Gastrocnemius medialis (tissue), 4 donors: ENCODE results near the gene OSM. TPM values are rescaled to one million over a fixed set of nuclear protein-coding genes. Genes with fewer than 3 reads are reported as not detected.

ENCODE experiments used
- ATAC-seq, 2 donors: fragments of 150-250 bp; one replicate each; pipeline ENCODE4 v1.9.1; 2016
- DNase-seq, 2 donors: peaks; one replicate each; pipeline ENCODE4 v3.0.0-alpha.2; 2019
- H3K27ac ChIP-seq, 4 donors: fragments of 200-600 bp; sonication (generic); 1 replicate in 1 of 4; 2 replicates in 3 of 4; pipeline ENCODE4 v1.5.1; 2016 to 2018; ENCODE audit warnings: mild to moderate bottlenecking in 2 of 4, moderate library complexity in 1 of 4
- H3K27me3 ChIP-seq, 3 donors: fragments of 200-600 bp; sonication (generic) in 2 of 3; 1 replicate in 1 of 3; 2 replicates in 2 of 3; pipeline versions ENCODE4 v1.5.1 to v1.6.0; 2016 to 2019; ENCODE audit warnings: mild to moderate bottlenecking in 1 of 3, moderate library complexity in 1 of 3
- H3K36me3 ChIP-seq, 2 donors: fragments of 200-600 bp; sonication (generic) in 1 of 2; one replicate each; pipeline ENCODE4 v1.5.1; 2017 to 2018
- H3K4me1 ChIP-seq, 2 donors: fragments of 200-600 bp; sonication (generic) in 1 of 2; one replicate each; pipeline ENCODE4 v1.5.1; 2016 to 2017; ENCODE audit warnings: mild to moderate bottlenecking in 2 of 2
- H3K4me3 ChIP-seq, 4 donors: fragments of 200-600 bp; sonication (generic) in 3 of 4; 1 replicate in 1 of 4; 2 replicates in 3 of 4; pipeline ENCODE4 v1.5.1; 2016 to 2019; ENCODE audit warnings: mild to moderate bottlenecking in 2 of 4
- H3K9me3 ChIP-seq, 3 donors: fragments of 200-600 bp; sonication (generic) in 2 of 3; 1 replicate in 1 of 3; 2 replicates in 2 of 3; pipeline ENCODE4 v1.5.1; 2016 to 2019
- CTCF ChIP-seq, 5 experiments: fragments of 450-650 bp in 3 of 5; fragments of 200-600 bp in 2 of 5; sonication (generic) in 2 of 5; IDR thresholded peaks in 4 of 5; conservative IDR thresholded peaks in 1 of 5; 1 replicate in 4 of 5; 2 replicates in 1 of 5; pipeline ENCODE4 v1.5.1; 2016 to 2019; ENCODE audit warnings: antibody characterized with exemption in 5 of 5, mild to moderate bottlenecking in 3 of 5, moderate library complexity in 3 of 5
- POLR2A ChIP-seq, 2 donors: fragments of 450-650 bp; IDR thresholded peaks; one replicate each; pipeline ENCODE4 v1.6.1; 2017; ENCODE audit warnings: antibody characterized with exemption in 2 of 2, mild to moderate bottlenecking in 2 of 2, moderate library complexity in 2 of 2
- in situ Hi-C, 4 donors: fragments of 200-750 bp; cut with MboI; loops; one replicate each; pipeline versions ENCODE4 v1.15.0 to v1.8.0; 2017; ENCODE audit warnings: low sequenced_read_pairs in 4 of 4
- intact Hi-C: fragments of 100-400 bp; cut with DNase I; formaldehyde crosslinking; loops from one replicate; pipeline ENCODE4 v1.15.1; 2023; ENCODE audit warnings: low total_unique reads
- total RNA-seq, 4 donors: library from RNA; depleted of rRNA; stranded (reverse); fragments of >200 nt; gene quantifications; one replicate each; pipeline versions ENCODE4 v1.1.0 to v1.2.3, GENCODE V29; 2016

Gene OSM
- total RNA-seq, 4 donors from 2014 or later: 0.53 TPM; not detected in 3

- H3K27ac ChIP-seq: no peak overlapping the region
- in situ Hi-C loops (no loop called here), intact Hi-C loops (no loop called here)
- TF ChIP-seq POLR2A (IDR thresholded peaks at IDR 0.05) (no peak), CTCF (IDR thresholded peaks at IDR 0.05 in 4 of 5, conservative IDR thresholded peaks at IDR 0.05 in 1 of 5) (no peak)
- H3K4me3 ChIP-seq: no peak overlapping the region
- DNase-seq (no peak), ATAC-seq (no peak)
- no peaks in the 10 kb centered on the region for H3K9me3 ChIP-seq
- H3K27me3 ChIP-seq: peaks cover 9 to 19% (median 13%) of the 10 kb centered on the region in 3 donors
- no peaks in the 10 kb centered on the region for H3K4me1 ChIP-seq
- no peaks in the 10 kb centered on the region for H3K36me3 ChIP-seq
Measured at GRCh38 chr22:30232716-30233218, 33.9 kb downstream of the OSM start.

- DNase-seq (no peak), ATAC-seq (no peak)
- in situ Hi-C loops (no loop called here), intact Hi-C loops (no loop called here)
- Histone ChIP-seq H3K27me3 (peaks cover 9 to 19% (median 13%) of the 10 kb centered on the region in 3 donors), H3K36me3 (no peaks in the 10 kb centered on the region), H3K27ac (no peak overlapping the region), H3K9me3 (no peaks in the 10 kb centered on the region), H3K4me3 (no peak overlapping the region), H3K4me1 (no peaks in the 10 kb centered on the region)
- TF ChIP-seq POLR2A (IDR thresholded peaks at IDR 0.05): no peak
- TF ChIP-seq CTCF (IDR thresholded peaks at IDR 0.05 in 4 of 5, conservative IDR thresholded peaks at IDR 0.05 in 1 of 5): no peak
Measured at GRCh38 chr22:30230787-30231461, 35.7 kb downstream of the OSM start.

GRCh38 chr22:30230330-30230729, 36.3 kb downstream of the OSM start:
- Histone ChIP-seq H3K27me3 (peaks cover 9 to 19% (median 13%) of the 10 kb centered on the region in 3 donors), H3K4me3 (no peak overlapping the region)

GRCh38 chr22:30228509-30229359, 37.9 kb downstream of the OSM start:
- in situ Hi-C loops (no loop called here), intact Hi-C loops (no loop called here)
- no peak for TF ChIP-seq CTCF (IDR thresholded peaks at IDR 0.05 in 4 of 5, conservative IDR thresholded peaks at IDR 0.05 in 1 of 5)
- TF ChIP-seq POLR2A (IDR thresholded peaks at IDR 0.05): no peak
- Histone ChIP-seq H3K4me3 (no peak overlapping the region), H3K27me3 (peaks cover 9 to 19% (median 13%) of the 10 kb centered on the region in 3 donors), H3K27ac (no peak overlapping the region), H3K4me1 (no peaks in the 10 kb centered on the region), H3K36me3 (no peaks in the 10 kb centered on the region), H3K9me3 (no peaks in the 10 kb centered on the region)
- DNase-seq (no peak), ATAC-seq (no peak)

More at GRCh38 chr22:30230330-30230729, 36.3 kb downstream of the OSM start:
- no peak for ATAC-seq
- intact Hi-C loops (no loop called here), in situ Hi-C loops (no loop called here)
- Histone ChIP-seq H3K27ac (no peak overlapping the region), H3K4me1 (no peaks in the 10 kb centered on the region), H3K36me3 (no peaks in the 10 kb centered on the region), H3K9me3 (no peaks in the 10 kb centered on the region)
- TF ChIP-seq POLR2A (IDR thresholded peaks at IDR 0.05): no peak
- no peak for TF ChIP-seq CTCF (IDR thresholded peaks at IDR 0.05 in 4 of 5, conservative IDR thresholded peaks at IDR 0.05 in 1 of 5)
- no peak for DNase-seq
